Gastroesophageal sphincter (tissue), 4 donors: Measurements from ENCODE around the gene ABCC2. TPM values are rescaled to one million over a fixed set of nuclear protein-coding genes. Genes with fewer than 3 reads are reported as not detected.

ENCODE experiments used
- ATAC-seq: fragments of 150-250 bp; one replicate; pipeline ENCODE4 v1.9.1; 2016; ENCODE audit warnings: mild to moderate bottlenecking, moderate library complexity
- H3K27ac ChIP-seq, 4 donors: fragments of 200-600 bp; sonication (generic) in 3 of 4; 1 replicate in 3 of 4; 2 replicates in 1 of 4; pipeline ENCODE4 v1.5.1; 2016 to 2019
- H3K27me3 ChIP-seq: fragments of 200-600 bp; sonication (generic); one replicate; pipeline ENCODE4 v1.5.1; 2019
- H3K36me3 ChIP-seq, 2 donors: fragments of 200-600 bp; sonication (generic); one replicate each; pipeline ENCODE4 v1.5.1; 2019; ENCODE audit warnings: control low read depth in 1 of 2
- H3K4me1 ChIP-seq, 3 donors: fragments of 200-600 bp; sonication (generic); 1 replicate in 2 of 3; 2 replicates in 1 of 3; pipeline ENCODE4 v1.5.1; 2016 to 2019; ENCODE audit warnings: control low read depth in 2 of 3
- H3K4me3 ChIP-seq, 2 donors: fragments of 200-600 bp; sonication (generic); one replicate each; pipeline ENCODE4 v1.5.1; 2019; ENCODE audit warnings: mild to moderate bottlenecking in 1 of 2, moderate library complexity in 1 of 2
- H3K9me3 ChIP-seq, 3 donors: fragments of 200-600 bp; sonication (generic); one replicate each; pipeline ENCODE4 v1.5.1; 2017 to 2019; ENCODE audit warnings: control low read depth in 2 of 3
- CTCF ChIP-seq, 4 experiments: fragments of 200-600 bp in 2 of 4; fragments of 450-650 bp in 2 of 4; sonication (generic) in 1 of 4; IDR thresholded peaks; one replicate each; pipeline ENCODE4 v1.5.1; 2017 to 2019; ENCODE audit warnings: antibody characterized with exemption in 4 of 4, mild to moderate bottlenecking in 2 of 4, moderate library complexity in 2 of 4
- EP300 ChIP-seq: sonication (generic); formaldehyde crosslinking; IDR thresholded peaks from one replicate; pipeline ENCODE4 v1.6.1; 2017; ENCODE audit warnings: antibody characterized with exemption, mild to moderate bottlenecking
- POLR2A ChIP-seq, 2 donors: fragments of 450-650 bp; IDR thresholded peaks; one replicate each; pipeline ENCODE4 v1.6.1; 2017; ENCODE audit warnings: antibody characterized with exemption in 2 of 2, mild to moderate bottlenecking in 2 of 2, moderate library complexity in 1 of 2
- POLR2AphosphoS5 ChIP-seq: sonication (generic); formaldehyde crosslinking; IDR thresholded peaks from one replicate; pipeline ENCODE4 v1.6.1; 2017; ENCODE audit warnings: antibody characterized with exemption
- WGBS, 2 donors: methylation state at CpG; one replicate each; pipeline ENCODE4 v1.1.5; 2018; ENCODE audit warnings: low coverage in 1 of 2; 5-methylcytosine and 5-hydroxymethylcytosine counted together
- total RNA-seq, 4 donors: library from RNA; depleted of rRNA; stranded (reverse); fragments of >200 nt; gene quantifications; one replicate each; pipeline ENCODE4 v1.1.0, GENCODE V29; 2016

Gene ABCC2
- total RNA-seq, 4 donors from 2014 or later, result 0.46 to 1.5 (median 0.73) TPM

- ATAC-seq, result no peak
- H3K27me3 ChIP-seq, result no peaks in the 10 kb centered on the region
- no peak overlapping the region for H3K27ac ChIP-seq
- H3K36me3 ChIP-seq, result peaks cover 0 to 8% of the 10 kb centered on the region in 2 donors
- H3K4me3 ChIP-seq, result no peak overlapping the region
- no peaks in the 10 kb centered on the region for H3K4me1 ChIP-seq
- H3K9me3 ChIP-seq, result no peaks in the 10 kb centered on the region
- 71 to 90% methylated on average over 1 to 2 of the region's 6 CpGs for WGBS, 2 donors
- no peak for TF ChIP-seq POLR2A (IDR thresholded peaks at IDR 0.05)
- no peak for TF ChIP-seq CTCF (IDR thresholded peaks at IDR 0.05)
- no peak for TF ChIP-seq EP300
- no peak for TF ChIP-seq POLR2AphosphoS5
Observed at GRCh38 chr10:99796928-99797327, 14.5 kb downstream of the ABCC2 start.

- H3K27ac ChIP-seq, result no peak overlapping the region
Observed at GRCh38 chr10:99798031-99798430, 15.6 kb downstream of the ABCC2 start.

GRCh38 chr10:99798920-99799319 is 16.5 kb downstream of the ABCC2 start:
- ATAC-seq, result no peak
- Histone ChIP-seq H3K27ac (no peak overlapping the region), H3K4me3 (no peak overlapping the region), H3K4me1 (no peaks in the 10 kb centered on the region), H3K36me3 (peaks cover 0 to 5% of the 10 kb centered on the region in 2 donors), H3K9me3 (no peaks in the 10 kb centered on the region), H3K27me3 (no peaks in the 10 kb centered on the region)
- WGBS, 2 donors, result 74 to 93% methylated on average over 3 of the region's 3 CpGs
- TF ChIP-seq POLR2AphosphoS5, result no peak
- no peak for TF ChIP-seq EP300
- TF ChIP-seq CTCF (IDR thresholded peaks at IDR 0.05), result no peak
- no peak for TF ChIP-seq POLR2A (IDR thresholded peaks at IDR 0.05)

More at GRCh38 chr10:99798031-99798430, 15.6 kb downstream of the ABCC2 start:
- no peak for ATAC-seq
- no peak for TF ChIP-seq POLR2A (IDR thresholded peaks at IDR 0.05)
- no peak for TF ChIP-seq EP300
- TF ChIP-seq POLR2AphosphoS5, result no peak
- no peak for TF ChIP-seq CTCF (IDR thresholded peaks at IDR 0.05)
- H3K36me3 ChIP-seq, result peaks cover 0 to 8% of the 10 kb centered on the region in 2 donors
- H3K27me3 ChIP-seq, result no peaks in the 10 kb centered on the region
- no peaks in the 10 kb centered on the region for H3K9me3 ChIP-seq
- no peaks in the 10 kb centered on the region for H3K4me1 ChIP-seq
- H3K4me3 ChIP-seq, result no peak overlapping the region
- 75 to 100% methylated on average over 2 to 3 of the region's 4 CpGs for WGBS, 2 donors

GRCh38 chr10:99799613-99800012 is 17.2 kb downstream of the ABCC2 start:
- no peak for ATAC-seq
- TF ChIP-seq POLR2AphosphoS5, result no peak

GRCh38 chr10:99804471-99804870 is 22.0 kb downstream of the ABCC2 start:
- WGBS, 2 donors, result 78% methylated on average over 2 to 3 of the region's 3 CpGs
- TF ChIP-seq EP300 (no peak), POLR2AphosphoS5 (no peak), CTCF (IDR thresholded peaks at IDR 0.05) (no peak)
- H3K4me1 ChIP-seq, result peaks cover 0 to 3% (median 2%) of the 10 kb centered on the region in 3 donors
- H3K9me3 ChIP-seq, result no peaks in the 10 kb centered on the region
- no peaks in the 10 kb centered on the region for H3K36me3 ChIP-seq
- no peak overlapping the region for H3K27ac ChIP-seq
- no peak for ATAC-seq
- H3K4me3 ChIP-seq, result no peak overlapping the region
- no peaks in the 10 kb centered on the region for H3K27me3 ChIP-seq

More at GRCh38 chr10:99799613-99800012, 17.2 kb downstream of the ABCC2 start:
- no peak overlapping the region for H3K4me3 ChIP-seq
- H3K27me3 ChIP-seq, result no peaks in the 10 kb centered on the region
- no peaks in the 10 kb centered on the region for H3K4me1 ChIP-seq
- 60 to 84% methylated on average over 1 to 4 of the region's 4 CpGs for WGBS, 2 donors
- H3K9me3 ChIP-seq, result no peaks in the 10 kb centered on the region
- peaks cover 0 to 5% of the 10 kb centered on the region in 2 donors for H3K36me3 ChIP-seq
- no peak overlapping the region for H3K27ac ChIP-seq
